Tibial nerve (tissue), 3 donors: ENCODE measurements around the gene CEBPZ.

Experiments used
- POLR2A ChIP-seq, 2 donors: fragments of 450-650 bp; IDR thresholded peaks; one replicate each; pipeline ENCODE4 v1.6.1; 2017; ENCODE audit warnings: antibody characterized with exemption in 2 of 2, mild to moderate bottlenecking in 2 of 2, moderate library complexity in 2 of 2
- TF ChIP-seq, protein P1 (sequence below), 5 experiments: fragments of 200-600 bp in 3 of 5; fragments of 450-650 bp in 2 of 5; sonication (generic) in 3 of 5; IDR thresholded peaks; one replicate each; pipeline ENCODE4 v1.5.1; 2016 to 2019; ENCODE audit warnings: antibody characterized with exemption in 5 of 5, mild to moderate bottlenecking in 3 of 5, moderate library complexity in 2 of 5

DNA sequence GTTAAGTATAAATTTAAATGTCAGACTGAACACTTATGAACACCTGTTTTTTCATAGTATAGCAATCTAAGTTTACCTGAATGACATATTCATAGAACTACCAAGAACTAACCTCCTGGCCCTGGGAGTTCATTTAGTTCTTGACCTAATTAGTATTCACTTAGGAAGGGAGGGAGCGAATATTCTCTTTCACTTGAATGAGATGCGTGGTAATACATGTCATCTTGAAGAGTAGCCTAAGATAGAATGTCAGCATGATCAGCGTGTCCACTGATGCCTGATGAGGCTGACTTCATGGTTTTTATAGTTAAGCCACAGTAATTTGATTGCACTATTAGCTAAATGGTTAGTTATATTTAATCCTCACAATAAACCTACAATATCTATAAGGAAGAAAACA is 13.4 kb upstream of the CEBPZ start:
- TF ChIP-seq, protein P1, sequence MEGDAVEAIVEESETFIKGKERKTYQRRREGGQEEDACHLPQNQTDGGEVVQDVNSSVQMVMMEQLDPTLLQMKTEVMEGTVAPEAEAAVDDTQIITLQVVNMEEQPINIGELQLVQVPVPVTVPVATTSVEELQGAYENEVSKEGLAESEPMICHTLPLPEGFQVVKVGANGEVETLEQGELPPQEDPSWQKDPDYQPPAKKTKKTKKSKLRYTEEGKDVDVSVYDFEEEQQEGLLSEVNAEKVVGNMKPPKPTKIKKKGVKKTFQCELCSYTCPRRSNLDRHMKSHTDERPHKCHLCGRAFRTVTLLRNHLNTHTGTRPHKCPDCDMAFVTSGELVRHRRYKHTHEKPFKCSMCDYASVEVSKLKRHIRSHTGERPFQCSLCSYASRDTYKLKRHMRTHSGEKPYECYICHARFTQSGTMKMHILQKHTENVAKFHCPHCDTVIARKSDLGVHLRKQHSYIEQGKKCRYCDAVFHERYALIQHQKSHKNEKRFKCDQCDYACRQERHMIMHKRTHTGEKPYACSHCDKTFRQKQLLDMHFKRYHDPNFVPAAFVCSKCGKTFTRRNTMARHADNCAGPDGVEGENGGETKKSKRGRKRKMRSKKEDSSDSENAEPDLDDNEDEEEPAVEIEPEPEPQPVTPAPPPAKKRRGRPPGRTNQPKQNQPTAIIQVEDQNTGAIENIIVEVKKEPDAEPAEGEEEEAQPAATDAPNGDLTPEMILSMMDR (IDR thresholded peaks at IDR 0.05) = no peak
- no peak for TF ChIP-seq POLR2A (IDR thresholded peaks at IDR 0.05)
